ENCODE data around the gene PDZD4. TPM values are rescaled to one million over a fixed set of nuclear protein-coding genes. Genes with fewer than 3 reads are reported as not detected.

The PDZD4 gene
- 0.03 TPM for polyA plus RNA-seq (2012; ENCODE audit: low read depth, missing spikeins)

- FAIRE-seq = no peak
Observed at GRCh38 chrX:153829799-153830639, at the start of gene PDZD4. PDZD4 (minus strand) TSS chrX:153830544; CDS start chrX:153830298, 246 bp downstream.

GRCh38 chrX:153879741-153880439, 49.5 kb upstream of the PDZD4 start:
- no peak for DNase-seq (ENCODE audit: insufficient read length, low spot score)
- no peak for FAIRE-seq
- TF ChIP-seq POU2F2 (IDR thresholded peaks at IDR 0.05; ENCODE audit: low read depth, low read length) = no peak

More at GRCh38 chrX:153829799-153830639, at the start of gene PDZD4:
- TF ChIP-seq TAF1 (IDR thresholded peaks at IDR 0.05; ENCODE audit: low read depth, low read length) = no peak
- no peak for DNase-seq (ENCODE audit: insufficient read length, low spot score)

- peak; percentile 73 for FAIRE-seq
- DNase-seq (ENCODE audit: insufficient read length, low spot score) = no peak
- TF ChIP-seq POU2F2 (IDR thresholded peaks at IDR 0.05; ENCODE audit: low read depth, low read length) (no peak), POLR2AphosphoS5 (IDR thresholded peaks at IDR 0.05; ENCODE audit: low read depth, low read length) (no peak), TAF1 (IDR thresholded peaks at IDR 0.05; ENCODE audit: low read depth, low read length) (no peak), POLR2A (IDR thresholded peaks at IDR 0.05; ENCODE audit: low read depth, low read length) (no peak), SPI1 (IDR thresholded peaks at IDR 0.05; ENCODE audit: low read depth, low read length) (no peak), PAX5 (IDR thresholded peaks at IDR 0.05; ENCODE audit: insufficient read depth, low read length, severe bottlenecking) (no peak)
Observed at GRCh38 chrX:153878969-153879653, 48.8 kb upstream of the PDZD4 start.

- no peak for TF ChIP-seq POLR2AphosphoS5 (IDR thresholded peaks at IDR 0.05; ENCODE audit: low read depth, low read length)
- no peak for TF ChIP-seq POU2F2 (IDR thresholded peaks at IDR 0.05; ENCODE audit: low read depth, low read length)
- no peak for TF ChIP-seq PAX5 (IDR thresholded peaks at IDR 0.05; ENCODE audit: insufficient read depth, low read length, severe bottlenecking)
- no peak for TF ChIP-seq SPI1 (IDR thresholded peaks at IDR 0.05; ENCODE audit: low read depth, low read length)
- no peak for TF ChIP-seq TAF1 (IDR thresholded peaks at IDR 0.05; ENCODE audit: low read depth, low read length)
- TF ChIP-seq POLR2A (IDR thresholded peaks at IDR 0.05; ENCODE audit: low read depth, low read length) = no peak
- no peak for DNase-seq (ENCODE audit: insufficient read length, low spot score)
- FAIRE-seq = no peak
Observed at GRCh38 chrX:153878345-153878744, 48.0 kb upstream of the PDZD4 start.

- no peak for TF ChIP-seq PAX5 (IDR thresholded peaks at IDR 0.05; ENCODE audit: insufficient read depth, low read length, severe bottlenecking)
- no peak for TF ChIP-seq TAF1 (IDR thresholded peaks at IDR 0.05; ENCODE audit: low read depth, low read length)
- no peak for TF ChIP-seq POLR2A (IDR thresholded peaks at IDR 0.05; ENCODE audit: low read depth, low read length)
- TF ChIP-seq POLR2AphosphoS5 (IDR thresholded peaks at IDR 0.05; ENCODE audit: low read depth, low read length) = no peak
- no peak for TF ChIP-seq SPI1 (IDR thresholded peaks at IDR 0.05; ENCODE audit: low read depth, low read length)
- FAIRE-seq (no peak), DNase-seq (ENCODE audit: insufficient read length, low spot score) (no peak)
Observed at GRCh38 chrX:153877571-153878261, 47.4 kb upstream of the PDZD4 start.

- no peak for TF ChIP-seq SPI1 (IDR thresholded peaks at IDR 0.05; ENCODE audit: low read depth, low read length)
- no peak for TF ChIP-seq POLR2A (IDR thresholded peaks at IDR 0.05; ENCODE audit: low read depth, low read length)
- no peak for TF ChIP-seq PAX5 (IDR thresholded peaks at IDR 0.05; ENCODE audit: insufficient read depth, low read length, severe bottlenecking)
- no peak for TF ChIP-seq POU2F2 (IDR thresholded peaks at IDR 0.05; ENCODE audit: low read depth, low read length)
- TF ChIP-seq POLR2AphosphoS5 (IDR thresholded peaks at IDR 0.05; ENCODE audit: low read depth, low read length) = no peak
- no peak for TF ChIP-seq TAF1 (IDR thresholded peaks at IDR 0.05; ENCODE audit: low read depth, low read length)
- FAIRE-seq = no peak
Observed at GRCh38 chrX:153876112-153876491, 45.8 kb upstream of the PDZD4 start.

GRCh38 chrX:153875391-153876111, 45.2 kb upstream of the PDZD4 start:
- FAIRE-seq = peak; percentile 78
- peak; percentile 74 for DNase-seq (ENCODE audit: insufficient read length, low spot score)
- TF ChIP-seq POLR2AphosphoS5 (IDR thresholded peaks at IDR 0.05; ENCODE audit: low read depth, low read length) (no peak), POLR2A (IDR thresholded peaks at IDR 0.05; ENCODE audit: low read depth, low read length) (no peak), TAF1 (IDR thresholded peaks at IDR 0.05; ENCODE audit: low read depth, low read length) (no peak), POU2F2 (IDR thresholded peaks at IDR 0.05; ENCODE audit: low read depth, low read length) (no peak), PAX5 (IDR thresholded peaks at IDR 0.05; ENCODE audit: insufficient read depth, low read length, severe bottlenecking) (no peak), SPI1 (IDR thresholded peaks at IDR 0.05; ENCODE audit: low read depth, low read length) (no peak)

More at GRCh38 chrX:153876112-153876491, 45.8 kb upstream of the PDZD4 start:
- peak; percentile 2 for DNase-seq (ENCODE audit: insufficient read length, low spot score)

GRCh38 chrX:153874366-153875125, 44.2 kb upstream of the PDZD4 start:
- FAIRE-seq = peak; percentile 72
- DNase-seq (ENCODE audit: insufficient read length, low spot score) = peak; percentile 2
- TF ChIP-seq POLR2A (IDR thresholded peaks at IDR 0.05; ENCODE audit: low read depth, low read length) (no peak), PAX5 (IDR thresholded peaks at IDR 0.05; ENCODE audit: insufficient read depth, low read length, severe bottlenecking) (no peak), POLR2AphosphoS5 (IDR thresholded peaks at IDR 0.05; ENCODE audit: low read depth, low read length) (no peak), TAF1 (IDR thresholded peaks at IDR 0.05; ENCODE audit: low read depth, low read length) (no peak), POU2F2 (IDR thresholded peaks at IDR 0.05; ENCODE audit: low read depth, low read length) (no peak), SPI1 (IDR thresholded peaks at IDR 0.05; ENCODE audit: low read depth, low read length) (no peak)

Data from GM12891 (cell line).